ENCODE results near the gene ZBTB1. TPM values are rescaled to one million over a fixed set of nuclear protein-coding genes. Genes with fewer than 3 reads are reported as not detected.

ZBTB1 gene
- total and polyA plus RNA-seq, 11 donors = 9.0 to 29.5 (median 17.7) TPM

- no peak for ATAC-seq
- H3K27ac ChIP-seq = no peak overlapping the region
Measured at GRCh38 chr14:64474041-64474440, 30.5 kb upstream of the ZBTB1 start.

DNA sequence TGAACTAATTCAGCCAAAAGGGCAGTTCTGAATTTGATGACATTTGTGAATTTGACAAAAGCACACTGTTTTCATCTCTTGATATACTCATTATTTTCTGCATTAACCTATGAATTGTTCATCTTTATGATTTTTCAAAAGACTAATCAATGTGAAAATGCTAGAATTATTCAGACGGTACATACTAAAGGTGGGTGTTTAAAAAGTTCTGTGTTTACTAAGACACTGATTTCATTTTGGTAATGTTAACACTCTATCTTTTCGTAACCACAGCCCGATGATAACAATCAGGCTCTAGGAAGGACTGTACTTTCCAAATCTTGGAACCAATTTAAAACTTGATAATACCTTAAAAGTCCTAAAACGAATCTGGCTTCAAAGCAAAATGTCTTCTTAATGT is 29.9 kb upstream of the ZBTB1 start:
- H3K4me3 ChIP-seq = no peak overlapping the region
- H3K27me3 ChIP-seq = no peaks in the 10 kb centered on the region
- peaks cover 0 to 10% (median 0%) of the 10 kb centered on the region in 12 donors for H3K4me1 ChIP-seq
- no peak overlapping the region for H3K27ac ChIP-seq
- intact Hi-C loops (cut with DNase I) = loop anchor here in 9 of 10 donors (5.0 to 10.0 kb wide), 6 partner anchors 42 to 137 kb away; no protein-coding TSS in a partner anchor
- peaks cover 0 to 9% (median 0%) of the 10 kb centered on the region in 9 donors for H3K36me3 ChIP-seq
- ATAC-seq (no peak), DNase-seq (no peak)
- TF ChIP-seq POLR2A (IDR thresholded peaks at IDR 0.05) (no peak), CTCF (IDR thresholded peaks at IDR 0.05) (no peak)
- H3K9me3 ChIP-seq = no peaks in the 10 kb centered on the region
- WGBS, 4 donors = 79 to 96% (median 88%) methylated on average over 4 of the region's 4 CpGs

More at GRCh38 chr14:64474041-64474440, 30.5 kb upstream of the ZBTB1 start:
- WGBS, 4 donors = 66 to 74% (median 70%) methylated on average over 2 of the region's 2 CpGs
- Histone ChIP-seq H3K4me1 (peaks cover 0 to 10% (median 0%) of the 10 kb centered on the region in 12 donors), H3K27me3 (no peaks in the 10 kb centered on the region), H3K4me3 (no peak overlapping the region), H3K9me3 (no peaks in the 10 kb centered on the region), H3K36me3 (peaks cover 0 to 4% (median 0%) of the 10 kb centered on the region in 9 donors)
- intact Hi-C loops (cut with DNase I) = loop anchor here in 2 of 10 donors (10.0 kb wide), 1 partner anchor 129 kb away; no protein-coding TSS in a partner anchor
- no peak for TF ChIP-seq POLR2A (IDR thresholded peaks at IDR 0.05)
- no peak for TF ChIP-seq CTCF (IDR thresholded peaks at IDR 0.05)
- no peak for DNase-seq

GRCh38 chr14:64475585-64476273 is 28.8 kb upstream of the ZBTB1 start:
- ATAC-seq (no peak), DNase-seq (no peak)
- Histone ChIP-seq H3K27ac (no peak overlapping the region), H3K27me3 (no peaks in the 10 kb centered on the region), H3K4me3 (no peak overlapping the region), H3K36me3 (peaks cover 0 to 13% (median 0%) of the 10 kb centered on the region in 9 donors), H3K4me1 (peaks cover 0 to 10% (median 0%) of the 10 kb centered on the region in 12 donors), H3K9me3 (no peaks in the 10 kb centered on the region)
- 88 to 92% (median 89%) methylated on average over 8 of the region's 8 CpGs for WGBS, 4 donors
- no peak for TF ChIP-seq POLR2A (IDR thresholded peaks at IDR 0.05)
- no peak for TF ChIP-seq CTCF (IDR thresholded peaks at IDR 0.05)
- intact Hi-C loops (cut with DNase I) = loop anchor here in 9 of 10 donors (5.0 to 10.0 kb wide), 6 partner anchors 43 to 138 kb away; no protein-coding TSS in a partner anchor

GRCh38 chr14:64476438-64476837 is 28.1 kb upstream of the ZBTB1 start:
- H3K4me3 ChIP-seq = no peak overlapping the region
- TF ChIP-seq POLR2A (IDR thresholded peaks at IDR 0.05) (no peak), CTCF (IDR thresholded peaks at IDR 0.05) (no peak)
- H3K4me1 ChIP-seq = peaks cover 0 to 10% (median 0%) of the 10 kb centered on the region in 12 donors
- intact Hi-C loops (cut with DNase I) = loop anchor here in 9 of 10 donors (5.0 to 10.0 kb wide), 6 partner anchors 44 to 139 kb away; no protein-coding TSS in a partner anchor
- DNase-seq (no peak), ATAC-seq (no peak)
- H3K9me3 ChIP-seq = no peaks in the 10 kb centered on the region
- no peaks in the 10 kb centered on the region for H3K27me3 ChIP-seq
- H3K36me3 ChIP-seq = peaks cover 0 to 19% (median 0%) of the 10 kb centered on the region in 9 donors
- no peak overlapping the region for H3K27ac ChIP-seq
- 94 to 96% (median 95%) methylated on average over 8 of the region's 8 CpGs for WGBS, 4 donors

Data from heart left ventricle (tissue), 16 donors.